GM12878 (cell line): ENCODE results near the gene FERMT2. TPM values are rescaled to one million over a fixed set of nuclear protein-coding genes. Genes with fewer than 3 reads are reported as not detected.

ENCODE experiments used
- ATAC-seq: fragments of 200-7000 bp; cut with Tn5 transposase; 3 replicates; pipeline ENCODE4 v1.9.1; 2020; ENCODE audit warnings: mild to moderate bottlenecking, moderate library complexity
- BruUV-seq: library from RNA; stranded (reverse); fragments of 400-500 nt; replicated peaks from 2 replicates; lab custom pipeline; 2021; lab: Mats Ljungman, UMichigan
- CTCF ChIA-PET: fragments of 300-600 bp; sonication (Branson Sonifier 250); formaldehyde crosslinking; extraction: SDS; loops from one replicate; lab custom pipeline; 2021; ENCODE audit warnings: inconsistent platforms; lab: Yijun Ruan, JAX
- POLR2A ChIA-PET: fragments of 350-600 bp; formaldehyde crosslinking; extraction: SDS; loops from one replicate; lab custom pipeline; 2021; ENCODE audit warnings: inconsistent platforms; lab: Charles Lee
- RAD21 ChIA-PET: fragments of 300-600 bp; sonication (Branson Sonifier 250); formaldehyde crosslinking; loops from one replicate; lab custom pipeline; 2023; ENCODE audit warnings: antibody characterized with exemption; ENCODE audit not compliant: unreplicated experiment; lab: Charles Lee
- SMC1A ChIA-PET: fragments of 300-600 bp; sonication (Branson Sonifier 250); formaldehyde crosslinking; loops from one replicate; lab custom pipeline; 2023; ENCODE audit not compliant: unreplicated experiment, uncharacterized antibody; lab: Charles Lee
- DNase-seq: peaks from one replicate; pipeline ENCODE4 v3.0.0-alpha.2; 2011; ENCODE audit warnings: low read depth, low spot score
- FAIRE-seq: peaks from 3 replicates; lab custom pipeline; 2011; peaks lifted over from hg19 to GRCh38; lab: Jason Lieb, UNC
- H2AFZ ChIP-seq: 2 replicates; pipeline ENCODE4 v1.6.0; 2011; ENCODE audit warnings: low read depth, low read length, control low read depth; ENCODE audit not compliant: control insufficient read depth
- H3K27ac ChIP-seq: 2 replicates; pipeline ENCODE4 v1.5.1; 2011; ENCODE audit warnings: control low read depth; ENCODE audit not compliant: control insufficient read depth, insufficient read depth
- H3K27me3 ChIP-seq, 2 experiments: replicated peaks in 1 of 2; 2 replicates each; pipeline versions ENCODE4 v1.6.0 to v1.6.1; 2011; ENCODE audit warnings: low read length in 1 of 2; ENCODE audit not compliant: control insufficient read depth in 2 of 2, insufficient read depth in 2 of 2
- H3K36me3 ChIP-seq, 2 experiments: 2 replicates each; pipeline ENCODE4 v1.5.1; 2011; ENCODE audit warnings: low read length in 1 of 2; ENCODE audit not compliant: control insufficient read depth in 2 of 2, insufficient read depth in 2 of 2
- H3K4me1 ChIP-seq: 2 replicates; pipeline ENCODE4 v1.6.1; 2011; ENCODE audit warnings: mild to moderate bottlenecking, low read length, moderate library complexity, mixed read lengths; ENCODE audit not compliant: control insufficient read depth, insufficient read depth
- H3K4me2 ChIP-seq: 2 replicates; pipeline ENCODE4 v1.6.0; 2011; ENCODE audit warnings: control low read depth; ENCODE audit not compliant: control insufficient read depth, insufficient read depth
- H3K4me3 ChIP-seq: fragments of 200-600 bp; sonication (generic); 2 replicates; pipeline ENCODE4 v1.5.1; 2016
- H3K79me2 ChIP-seq: 2 replicates; pipeline ENCODE4 v1.6.0; 2011; ENCODE audit warnings: low read length; ENCODE audit not compliant: control insufficient read depth, insufficient read depth
- H3K9ac ChIP-seq: 2 replicates; pipeline ENCODE4 v1.8.0; 2011; ENCODE audit warnings: low read length, control low read depth, mixed read lengths; ENCODE audit not compliant: control insufficient read depth, insufficient read depth
- H3K9me3 ChIP-seq: replicated peaks from 3 replicates; pipeline ENCODE4 v1.5.1; 2011; ENCODE audit warnings: mild to moderate bottlenecking, low read length; ENCODE audit not compliant: control insufficient read depth, insufficient read depth
- H4K20me1 ChIP-seq: 2 replicates; pipeline ENCODE4 v1.6.0; 2011; ENCODE audit not compliant: control insufficient read depth, insufficient read depth
- SPI1 ChIP-seq: IDR thresholded peaks from 2 replicates; pipeline ENCODE4 v1.6.1; 2011; ENCODE audit warnings: low read depth, mild to moderate bottlenecking, low read length, moderate library complexity, borderline replicate concordance; ENCODE audit not compliant: insufficient read depth
- SRF ChIP-seq, 2 experiments: IDR thresholded peaks; 2 replicates each; pipeline ENCODE4 v1.6.1; 2011; ENCODE audit warnings: low read depth in 2 of 2, low read length in 2 of 2, mild to moderate bottlenecking in 1 of 2, moderate library complexity in 1 of 2
- ZNF274 ChIP-seq: IDR thresholded peaks from one replicate; pipeline ENCODE4 v1.8.0; 2011; ENCODE audit not compliant: insufficient read length, insufficient read depth
- ZNF384 ChIP-seq: IDR thresholded peaks from 2 replicates; pipeline ENCODE4 v1.6.1; 2012; ENCODE audit warnings: low read depth, mild to moderate bottlenecking, low read length, improper control_type of control experiment, borderline replicate concordance
- WGBS: methylation state at CpG from one replicate; pipeline ENCODE4 v1.1.6; 2016; ENCODE audit warnings: low lambda C conversion rate; ENCODE audit not compliant: insufficient replicate concordance, insufficient coverage; ENCODE audit errors: missing lambda C conversion rate; 5-methylcytosine and 5-hydroxymethylcytosine counted together
- in situ Hi-C: fragments of 300-500 bp; cut with MboI; formaldehyde crosslinking; loops from 9 replicates; pipeline ENCODE4 v1.14.3; 2018; ENCODE audit warnings: mixed read lengths
- intact Hi-C: fragments of 100-400 bp; cut with micrococcal nuclease; formaldehyde crosslinking; loops from one replicate; pipeline ENCODE4 v1.14.2; 2022; ENCODE audit not compliant: unreplicated experiment
- polyA plus RNA-seq, 11 experiments: library from polyadenylated mRNA; depleted of rRNA in 4 of 11; unstranded in 6 of 11; stranded (reverse) in 5 of 11; fragments of >200 nt; fragmentation: Nextera tagmentation in 4 of 11; fragmentation: Illumina TruSeq in 1 of 11; extraction: Ambion mirVana in 4 of 11; extraction: Trizol in 1 of 11; gene quantifications; 1 replicate in 1 of 11; 2 replicates in 10 of 11; pipeline versions ENCODE4 v1.2.1 to v1.2.3, GENCODE V29; 2011 to 2016; ENCODE audit warnings: inconsistent platforms in 2 of 11, missing spikeins in 2 of 11, low read depth in 1 of 11
- total RNA-seq, 4 experiments: library from RNA; depleted of rRNA in 3 of 4; stranded (reverse); fragments of >200 nt in 3 of 4; fragmentation: Illumina TruSeq in 1 of 4; extraction: Trizol in 1 of 4; gene quantifications; 2 replicates each; pipeline versions ENCODE4 v1.2.1 to v1.2.3, GENCODE V29; 2013 to 2021
- TF ChIP-seq, protein P1 (sequence below): fragments of 450-650 bp; formaldehyde crosslinking; IDR thresholded peaks from 2 replicates; pipeline ENCODE4 v1.4.0; 2022; ENCODE audit warnings: mild to moderate bottlenecking, moderate library complexity

Gene FERMT2
- total and polyA plus RNA-seq, 10 of the 15 experiments (the other 5 are each of a cell fraction or from before 2014, with no cell fraction given): 4.9 to 35.5 (median 19.5) TPM

DNA sequence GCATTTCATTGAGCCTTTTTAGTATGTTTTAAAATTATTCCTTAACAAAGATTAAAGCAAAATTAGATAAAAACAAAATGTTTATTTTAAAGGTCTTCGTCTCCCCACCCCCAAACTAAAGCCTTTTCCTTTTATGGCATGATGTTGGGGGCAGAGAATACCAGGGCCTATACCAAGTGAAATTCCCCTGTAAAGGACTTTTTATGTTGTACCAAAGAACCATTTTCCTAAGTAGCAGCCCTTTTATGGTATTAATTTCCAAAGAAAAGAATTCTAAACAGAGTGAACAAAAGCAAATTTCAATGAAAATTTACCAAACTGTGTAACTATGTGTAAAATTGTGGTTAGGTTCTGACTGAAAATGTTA is 87.5 kb downstream of the FERMT2 start:
- Histone ChIP-seq H3K9me3 (no peaks in the 10 kb centered on the region), H3K27me3 (no peaks in the 10 kb centered on the region), H3K9ac (no peak overlapping the region)
- in situ Hi-C loops: no loop called here
- POLR2A ChIA-PET: no interaction called here
- TF ChIP-seq ZNF274 (no peak), ZNF384 (no peak), SPI1 (no peak), SRF (IDR thresholded peaks at IDR 0.05; ENCODE audit: low read depth in 2 of 2, low read length in 2 of 2) (peak in 1 of 2 experiments; percentile 68; a peak in 1 of 4 replicates)
- TF ChIP-seq, protein P1, sequence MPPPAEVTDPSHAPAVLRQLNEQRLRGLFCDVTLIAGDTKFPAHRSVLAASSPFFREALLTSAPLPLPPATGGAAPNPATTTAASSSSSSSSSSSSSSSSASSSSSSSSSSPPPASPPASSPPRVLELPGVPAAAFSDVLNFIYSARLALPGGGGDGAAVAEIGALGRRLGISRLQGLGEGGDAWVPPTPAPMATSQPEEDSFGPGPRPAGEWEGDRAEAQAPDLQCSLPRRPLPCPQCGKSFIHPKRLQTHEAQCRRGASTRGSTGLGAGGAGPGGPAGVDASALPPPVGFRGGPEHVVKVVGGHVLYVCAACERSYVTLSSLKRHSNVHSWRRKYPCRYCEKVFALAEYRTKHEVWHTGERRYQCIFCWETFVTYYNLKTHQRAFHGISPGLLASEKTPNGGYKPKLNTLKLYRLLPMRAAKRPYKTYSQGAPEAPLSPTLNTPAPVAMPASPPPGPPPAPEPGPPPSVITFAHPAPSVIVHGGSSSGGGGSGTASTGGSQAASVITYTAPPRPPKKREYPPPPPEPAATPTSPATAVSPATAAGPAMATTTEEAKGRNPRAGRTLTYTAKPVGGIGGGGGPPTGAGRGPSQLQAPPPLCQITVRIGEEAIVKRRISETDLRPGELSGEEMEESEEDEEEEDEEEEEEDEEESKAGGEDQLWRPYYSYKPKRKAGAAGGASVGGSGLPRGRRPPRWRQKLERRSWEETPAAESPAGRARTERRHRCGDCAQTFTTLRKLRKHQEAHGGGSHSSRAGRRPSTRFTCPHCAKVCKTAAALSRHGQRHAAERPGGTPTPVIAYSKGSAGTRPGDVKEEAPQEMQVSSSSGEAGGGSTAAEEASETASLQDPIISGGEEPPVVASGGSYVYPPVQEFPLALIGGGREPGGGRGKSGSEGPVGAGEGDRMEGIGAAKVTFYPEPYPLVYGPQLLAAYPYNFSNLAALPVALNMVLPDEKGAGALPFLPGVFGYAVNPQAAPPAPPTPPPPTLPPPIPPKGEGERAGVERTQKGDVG (CRISPR knock-in tag): no peak
- TF ChIP-seq, all 136 proteins: peak for 1
- ATAC-seq (no peak), DNase-seq (no peak), FAIRE-seq (no peak)
- Histone ChIP-seq H3K27ac (no peak overlapping the region), H3K79me2 (no peaks in the 10 kb centered on the region), H2AFZ (no peak overlapping the region), H3K36me3 (no peaks in the 10 kb centered on the region), H3K4me1 (no peaks in the 10 kb centered on the region), H4K20me1 (no peaks in the 10 kb centered on the region), H3K4me3 (no peak overlapping the region), H3K4me2 (no peak overlapping the region)
- ChIA-PET CTCF (no interaction called here), SMC1A (interaction anchor here (1.1 to 1.2 kb wide), 2 partner anchors 20 to 28 kb away, joined by 4 read pairs; no protein-coding TSS in a partner anchor), RAD21 (no interaction called here)
- 8% methylated on average over 1 of the region's 1 CpG for WGBS
- BruUV-seq: no TSS peak
- intact Hi-C loops: no loop called here
